Fibroblast of the aortic adventitia (primary cell): ENCODE measurements around the gene ERBIN. TPM values are rescaled to one million over a fixed set of nuclear protein-coding genes. Genes with fewer than 3 reads are reported as not detected.
A peak's percentile ranks its signal among the peaks of the same experiment; 100 is the strongest.

Experiments used
- DNase-seq: peaks from one replicate; pipeline ENCODE4 v3.0.0-alpha.2; 2010; ENCODE audit warnings: low read depth
- H3K4me3 ChIP-seq: 2 replicates; pipeline ENCODE4 v1.5.1; 2011; ENCODE audit warnings: low read depth, mild to moderate bottlenecking, control low read depth, low read length, moderate library complexity
- total RNA-seq: library from RNA; depleted of rRNA; stranded (reverse); fragments of >200 nt; gene quantifications from 2 replicates; pipeline ENCODE4 v1.2.3, GENCODE V29; 2012; ENCODE audit warnings: low replicate concordance
- TF ChIP-seq, protein P1 (sequence below): IDR thresholded peaks from 2 replicates; pipeline ENCODE4 v1.5.1; 2011; ENCODE audit warnings: mild to moderate bottlenecking, low read length, control low read depth, inconsistent platforms; ENCODE audit not compliant: insufficient read depth

ERBIN gene
- total RNA-seq, 1 donor: 120 TPM

DNA sequence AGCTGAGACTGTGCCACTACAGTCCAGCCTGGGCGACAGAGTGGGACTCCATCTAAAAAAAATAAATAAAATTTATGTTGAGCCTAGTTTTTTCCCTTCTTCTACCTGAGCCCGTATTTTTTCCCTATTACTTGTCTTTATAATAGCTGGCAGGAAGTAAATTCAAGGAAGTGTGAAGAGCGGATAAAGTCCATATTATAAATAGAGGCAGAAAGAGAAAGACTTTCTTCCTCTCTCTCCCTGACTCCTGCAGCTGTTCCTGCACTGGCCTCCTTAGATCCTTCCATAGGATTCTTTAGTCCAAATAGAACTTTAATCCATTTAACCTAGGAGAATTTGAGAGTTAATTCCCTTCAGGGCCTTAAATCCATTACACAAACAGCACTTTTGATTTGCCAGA lies 10.3 kb upstream of the ERBIN start:
- no peak for DNase-seq
- H3K4me3 ChIP-seq: no peak overlapping the region
- TF ChIP-seq, protein P1, sequence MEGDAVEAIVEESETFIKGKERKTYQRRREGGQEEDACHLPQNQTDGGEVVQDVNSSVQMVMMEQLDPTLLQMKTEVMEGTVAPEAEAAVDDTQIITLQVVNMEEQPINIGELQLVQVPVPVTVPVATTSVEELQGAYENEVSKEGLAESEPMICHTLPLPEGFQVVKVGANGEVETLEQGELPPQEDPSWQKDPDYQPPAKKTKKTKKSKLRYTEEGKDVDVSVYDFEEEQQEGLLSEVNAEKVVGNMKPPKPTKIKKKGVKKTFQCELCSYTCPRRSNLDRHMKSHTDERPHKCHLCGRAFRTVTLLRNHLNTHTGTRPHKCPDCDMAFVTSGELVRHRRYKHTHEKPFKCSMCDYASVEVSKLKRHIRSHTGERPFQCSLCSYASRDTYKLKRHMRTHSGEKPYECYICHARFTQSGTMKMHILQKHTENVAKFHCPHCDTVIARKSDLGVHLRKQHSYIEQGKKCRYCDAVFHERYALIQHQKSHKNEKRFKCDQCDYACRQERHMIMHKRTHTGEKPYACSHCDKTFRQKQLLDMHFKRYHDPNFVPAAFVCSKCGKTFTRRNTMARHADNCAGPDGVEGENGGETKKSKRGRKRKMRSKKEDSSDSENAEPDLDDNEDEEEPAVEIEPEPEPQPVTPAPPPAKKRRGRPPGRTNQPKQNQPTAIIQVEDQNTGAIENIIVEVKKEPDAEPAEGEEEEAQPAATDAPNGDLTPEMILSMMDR: no peak

DNA sequence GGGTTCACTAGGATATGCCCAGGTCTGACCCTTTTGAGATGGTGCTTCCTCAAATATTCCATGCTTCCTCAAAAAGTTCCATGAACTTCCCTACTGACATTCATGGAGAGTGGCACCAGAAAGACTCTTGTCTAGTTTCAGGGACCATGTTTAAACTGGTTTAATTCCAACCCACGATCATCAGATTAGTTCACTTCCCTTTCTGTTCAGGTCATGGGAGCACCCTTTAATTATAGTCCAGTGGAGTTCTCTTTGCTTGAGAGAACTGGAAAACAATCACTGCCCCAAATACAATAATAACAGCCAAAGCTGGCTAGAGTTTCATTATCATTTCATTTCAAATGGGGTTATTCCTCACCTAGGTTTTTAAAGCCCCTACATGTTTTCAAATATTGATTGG lies 9.7 kb upstream of the ERBIN start:
- no peak for DNase-seq
- TF ChIP-seq, protein P1: no peak
- no peak overlapping the region for H3K4me3 ChIP-seq

DNA sequence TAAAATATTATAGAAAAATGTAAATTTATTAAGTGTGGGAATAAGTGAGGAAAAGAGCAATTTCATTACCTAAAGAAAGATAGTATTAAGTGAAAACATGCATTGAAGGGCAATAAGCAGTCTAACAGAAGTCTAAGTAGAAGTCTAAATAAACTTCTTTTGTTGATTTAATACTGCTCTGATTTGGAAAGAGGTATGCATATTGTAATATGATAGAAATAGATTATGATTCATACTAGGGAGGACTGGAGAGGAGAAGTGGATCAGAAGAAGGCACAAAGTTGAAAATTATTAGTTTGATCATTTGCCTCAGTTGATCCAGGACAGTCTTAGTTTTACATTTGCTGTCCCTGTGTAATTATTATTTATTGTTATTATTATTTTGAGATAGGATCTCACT lies 6.6 kb upstream of the ERBIN start:
- H3K4me3 ChIP-seq: no peak overlapping the region
- TF ChIP-seq, protein P1: no peak
- DNase-seq: peak; percentile 46

DNA sequence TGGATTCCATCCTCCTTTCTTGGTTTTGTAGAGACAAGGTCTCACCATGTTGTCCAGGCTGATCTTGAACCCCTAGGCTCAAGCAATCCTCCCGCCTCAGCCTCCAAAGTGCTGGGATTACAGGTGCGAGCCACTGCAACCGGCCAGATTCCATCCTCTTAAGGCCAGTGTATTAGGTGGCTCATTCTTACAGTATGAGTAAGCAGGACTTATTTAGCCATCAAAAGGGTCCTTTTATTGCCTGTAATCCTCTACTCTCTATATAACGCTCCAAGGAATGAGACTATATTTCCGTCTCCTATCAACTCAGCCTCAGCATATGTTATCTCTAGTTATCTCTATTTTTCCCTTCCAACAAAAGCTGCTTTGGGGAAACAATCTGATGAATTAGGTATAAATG lies 3.0 kb upstream of the ERBIN start:
- DNase-seq: no peak
- TF ChIP-seq, protein P1: no peak
- no peak overlapping the region for H3K4me3 ChIP-seq

DNA sequence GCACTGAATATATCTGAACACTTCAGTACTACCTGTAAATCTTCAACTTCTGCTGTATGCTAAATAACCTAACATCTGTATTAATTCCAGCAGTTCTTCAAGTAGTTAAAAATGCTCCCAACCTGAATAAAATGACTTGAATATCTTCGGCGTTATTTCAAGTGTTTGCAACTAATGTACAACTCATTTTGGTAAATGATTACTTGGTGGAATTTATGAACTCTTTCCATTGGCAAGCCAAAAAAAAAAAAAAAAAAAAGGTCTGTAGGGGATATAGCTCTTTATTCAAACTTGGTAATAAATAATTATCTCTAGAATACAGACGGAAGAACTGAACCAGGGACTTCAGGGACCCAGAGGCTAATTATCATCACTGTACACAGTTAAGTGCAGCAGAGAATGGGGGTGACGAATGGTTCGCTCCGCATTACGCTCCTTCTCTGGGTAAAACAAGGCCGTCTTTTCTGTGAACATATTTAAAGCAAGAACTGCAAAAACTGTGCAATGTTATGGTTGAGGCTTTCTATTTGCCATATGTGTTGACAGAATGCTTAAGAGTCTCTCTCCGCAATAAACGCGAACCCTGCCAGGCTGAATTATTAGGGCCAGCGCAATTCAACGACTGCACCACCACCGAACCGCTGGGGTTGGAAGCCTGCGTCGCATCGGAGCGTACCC lies 1.9 kb upstream of the ERBIN start:
- H3K4me3 ChIP-seq: peak overlapping the region; percentile 82
- no peak for DNase-seq
- TF ChIP-seq, protein P1: no peak

DNA sequence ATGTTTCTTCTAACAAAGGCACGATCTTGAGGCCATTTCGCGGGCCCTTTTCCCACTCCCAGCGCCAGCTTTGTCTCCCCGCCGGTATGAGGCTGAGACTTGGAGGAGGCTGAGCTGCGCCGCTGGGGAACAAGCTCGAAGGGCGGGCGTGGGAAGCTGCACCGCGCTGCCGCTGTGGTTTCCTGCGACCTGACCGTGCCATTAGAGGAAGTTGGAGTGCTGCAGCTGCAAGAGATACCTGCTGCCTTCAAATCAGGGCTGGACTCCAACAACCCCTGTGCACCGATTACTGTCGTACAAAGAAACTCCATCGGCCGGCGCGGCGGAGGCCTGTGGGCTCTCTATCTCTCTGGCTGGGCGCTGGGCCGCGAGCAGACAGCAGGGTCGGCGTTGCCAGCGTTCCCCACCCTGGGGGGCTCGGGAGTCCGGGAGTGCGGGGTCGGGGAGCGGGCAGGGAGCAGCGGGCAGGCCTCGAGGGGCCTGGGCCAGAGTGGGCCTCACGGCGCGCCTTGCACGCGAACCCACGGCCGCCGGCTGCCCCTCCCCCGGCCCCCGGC lies 1.3 kb upstream of the ERBIN start:
- H3K4me3 ChIP-seq: peak overlapping the region; percentile 82
- TF ChIP-seq, protein P1: no peak
- DNase-seq: peak; percentile 71
